A549 (cell line): ENCODE results near the gene CARNS1.

Source experiments
- CHD2 ChIP-seq: fragments of 150-350 bp; IDR thresholded peaks from 2 replicates; pipeline ENCODE4 v1.6.1; 2014; ENCODE audit warnings: low read length; ENCODE audit not compliant: partially characterized antibody
- CTCF ChIP-seq: fragments of >200 bp; sonication (Bioruptor Twin); formaldehyde crosslinking; IDR thresholded peaks from 3 replicates; pipeline ENCODE4 v1.5.1; 2016
- EP300 ChIP-seq, 2 experiments: fragments of >200 bp; sonication (Bioruptor Twin); formaldehyde crosslinking; IDR thresholded peaks; 2 replicates in 1 of 2; 3 replicates in 1 of 2; pipeline ENCODE4 v1.6.1; 2016 to 2017
- ESRRA ChIP-seq: fragments of 150-350 bp; IDR thresholded peaks from 2 replicates; pipeline ENCODE4 v1.6.1; 2014; ENCODE audit warnings: mild to moderate bottlenecking, low read length, borderline replicate concordance
- HOXA7 ChIP-seq: fragments of 250-450 bp; sonication (Bioruptor Pico); IDR thresholded peaks from 2 replicates; pipeline ENCODE4 v1.5.0; 2020; ENCODE audit warnings: mild to moderate bottlenecking, moderate library complexity
- MYC ChIP-seq: IDR thresholded peaks from 2 replicates; pipeline ENCODE4 v1.6.1; 2012; ENCODE audit warnings: mild to moderate bottlenecking, inconsistent platforms, low read length, improper control_type of control experiment, borderline replicate concordance
- NR3C1 ChIP-seq: fragments of >200 bp; sonication (Bioruptor Twin); formaldehyde crosslinking; IDR thresholded peaks from 3 replicates; pipeline ENCODE4 v1.6.1; 2017
- POLR2A ChIP-seq: IDR thresholded peaks from 2 replicates; pipeline ENCODE4 v1.6.1; 2012; ENCODE audit warnings: mild to moderate bottlenecking, low read length
- RAD21 ChIP-seq, 2 experiments: fragments of >200 bp in 1 of 2; sonication (Bioruptor Twin) in 1 of 2; formaldehyde crosslinking in 1 of 2; IDR thresholded peaks in 1 of 2; conservative IDR thresholded peaks in 1 of 2; 2 replicates in 1 of 2; 3 replicates in 1 of 2; pipeline ENCODE4 v1.6.1; 2012 to 2018; ENCODE audit warnings: inconsistent platforms in 1 of 2
- TF ChIP-seq, protein P1 (sequence below): fragments of 450-650 bp; IDR thresholded peaks from 2 replicates; pipeline ENCODE4 v1.6.1; 2014; ENCODE audit warnings: antibody characterized with exemption
- TF ChIP-seq, protein P2 (sequence below): fragments of 200-600 bp; sonication (generic); IDR thresholded peaks from 2 replicates; pipeline ENCODE4 v1.6.1; 2016; ENCODE audit warnings: antibody characterized with exemption, mild to moderate bottlenecking, moderate library complexity
- TF ChIP-seq, protein P3 (sequence below): fragments of 250-450 bp; sonication (Bioruptor Pico); IDR thresholded peaks from 2 replicates; pipeline ENCODE4 v1.5.0; 2021; ENCODE audit warnings: mild to moderate bottlenecking, moderate library complexity, borderline replicate concordance

GRCh38 chr11:67440229-67441097 is 25.0 kb downstream of the CARNS1 start:
- TF ChIP-seq NR3C1 (no peak), CTCF (no peak), EP300 (IDR thresholded peaks at IDR 0.05) (no peak), HOXA7 (no peak), POLR2A (no peak), RAD21 (conservative IDR thresholded peaks at IDR 0.05 in 1 of 2, IDR thresholded peaks at IDR 0.05 in 1 of 2) (no peak), MYC (no peak), ESRRA (no peak), CHD2 (no peak)
- TF ChIP-seq, protein P1, sequence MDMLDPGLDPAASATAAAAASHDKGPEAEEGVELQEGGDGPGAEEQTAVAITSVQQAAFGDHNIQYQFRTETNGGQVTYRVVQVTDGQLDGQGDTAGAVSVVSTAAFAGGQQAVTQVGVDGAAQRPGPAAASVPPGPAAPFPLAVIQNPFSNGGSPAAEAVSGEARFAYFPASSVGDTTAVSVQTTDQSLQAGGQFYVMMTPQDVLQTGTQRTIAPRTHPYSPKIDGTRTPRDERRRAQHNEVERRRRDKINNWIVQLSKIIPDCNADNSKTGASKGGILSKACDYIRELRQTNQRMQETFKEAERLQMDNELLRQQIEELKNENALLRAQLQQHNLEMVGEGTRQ, result no peak
- TF ChIP-seq, protein P2, sequence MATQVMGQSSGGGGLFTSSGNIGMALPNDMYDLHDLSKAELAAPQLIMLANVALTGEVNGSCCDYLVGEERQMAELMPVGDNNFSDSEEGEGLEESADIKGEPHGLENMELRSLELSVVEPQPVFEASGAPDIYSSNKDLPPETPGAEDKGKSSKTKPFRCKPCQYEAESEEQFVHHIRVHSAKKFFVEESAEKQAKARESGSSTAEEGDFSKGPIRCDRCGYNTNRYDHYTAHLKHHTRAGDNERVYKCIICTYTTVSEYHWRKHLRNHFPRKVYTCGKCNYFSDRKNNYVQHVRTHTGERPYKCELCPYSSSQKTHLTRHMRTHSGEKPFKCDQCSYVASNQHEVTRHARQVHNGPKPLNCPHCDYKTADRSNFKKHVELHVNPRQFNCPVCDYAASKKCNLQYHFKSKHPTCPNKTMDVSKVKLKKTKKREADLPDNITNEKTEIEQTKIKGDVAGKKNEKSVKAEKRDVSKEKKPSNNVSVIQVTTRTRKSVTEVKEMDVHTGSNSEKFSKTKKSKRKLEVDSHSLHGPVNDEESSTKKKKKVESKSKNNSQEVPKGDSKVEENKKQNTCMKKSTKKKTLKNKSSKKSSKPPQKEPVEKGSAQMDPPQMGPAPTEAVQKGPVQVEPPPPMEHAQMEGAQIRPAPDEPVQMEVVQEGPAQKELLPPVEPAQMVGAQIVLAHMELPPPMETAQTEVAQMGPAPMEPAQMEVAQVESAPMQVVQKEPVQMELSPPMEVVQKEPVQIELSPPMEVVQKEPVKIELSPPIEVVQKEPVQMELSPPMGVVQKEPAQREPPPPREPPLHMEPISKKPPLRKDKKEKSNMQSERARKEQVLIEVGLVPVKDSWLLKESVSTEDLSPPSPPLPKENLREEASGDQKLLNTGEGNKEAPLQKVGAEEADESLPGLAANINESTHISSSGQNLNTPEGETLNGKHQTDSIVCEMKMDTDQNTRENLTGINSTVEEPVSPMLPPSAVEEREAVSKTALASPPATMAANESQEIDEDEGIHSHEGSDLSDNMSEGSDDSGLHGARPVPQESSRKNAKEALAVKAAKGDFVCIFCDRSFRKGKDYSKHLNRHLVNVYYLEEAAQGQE, result no peak
- TF ChIP-seq, protein P3, sequence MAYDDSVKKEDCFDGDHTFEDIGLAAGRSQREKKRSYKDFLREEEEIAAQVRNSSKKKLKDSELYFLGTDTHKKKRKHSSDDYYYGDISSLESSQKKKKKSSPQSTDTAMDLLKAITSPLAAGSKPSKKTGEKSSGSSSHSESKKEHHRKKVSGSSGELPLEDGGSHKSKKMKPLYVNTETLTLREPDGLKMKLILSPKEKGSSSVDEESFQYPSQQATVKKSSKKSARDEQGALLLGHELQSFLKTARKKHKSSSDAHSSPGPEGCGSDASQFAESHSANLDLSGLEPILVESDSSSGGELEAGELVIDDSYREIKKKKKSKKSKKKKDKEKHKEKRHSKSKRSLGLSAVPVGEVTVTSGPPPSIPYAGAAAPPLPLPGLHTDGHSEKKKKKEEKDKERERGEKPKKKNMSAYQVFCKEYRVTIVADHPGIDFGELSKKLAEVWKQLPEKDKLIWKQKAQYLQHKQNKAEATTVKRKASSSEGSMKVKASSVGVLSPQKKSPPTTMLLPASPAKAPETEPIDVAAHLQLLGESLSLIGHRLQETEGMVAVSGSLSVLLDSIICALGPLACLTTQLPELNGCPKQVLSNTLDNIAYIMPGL (CRISPR knock-in tag), result no peak
